GM19351 (cell line): ENCODE measurements around the gene ARHGAP45.
A peak's percentile ranks its signal among the peaks of the same experiment; 100 is the strongest.

Source experiments
- ATAC-seq: cut with Tn5 transposase; IDR thresholded peaks from one replicate; pipeline ENCODE4 v1.9.1; 2021; ENCODE audit warnings: mild to moderate bottlenecking, moderate library complexity; ENCODE audit not compliant: unreplicated experiment

The ARHGAP45 gene

GRCh38 chr19:1039646-1040475, 27.1 kb upstream of the ARHGAP45 start, which contains the start of gene ABCA7:
Gene ABCA7 (plus strand): TSS chr19:1040107. CDS start chr19:1041362, 1,255 bp downstream.
- peak; percentile 74 for ATAC-seq

GRCh38 chr19:1040476-1041271, 26.3 kb upstream of the ARHGAP45 start:
- peak; percentile 56 for ATAC-seq

- ATAC-seq: no peak
Measured at GRCh38 chr19:1041272-1041834, 25.6 kb upstream of the ARHGAP45 start.

GRCh38 chr19:1041835-1042685, 24.9 kb upstream of the ARHGAP45 start:
- ATAC-seq: no peak

- ATAC-seq: no peak
Measured at GRCh38 chr19:1042689-1043511, 24.1 kb upstream of the ARHGAP45 start.

- ATAC-seq: no peak
Measured at GRCh38 chr19:1045247-1045603, 21.7 kb upstream of the ARHGAP45 start.

- no peak for ATAC-seq
Measured at GRCh38 chr19:1046117-1046626, 20.8 kb upstream of the ARHGAP45 start.

- ATAC-seq: no peak
Measured at GRCh38 chr19:1046836-1047695, 19.9 kb upstream of the ARHGAP45 start.

- no peak for ATAC-seq
Measured at GRCh38 chr19:1047696-1048147, 19.2 kb upstream of the ARHGAP45 start.

GRCh38 chr19:1049106-1049505, 17.9 kb upstream of the ARHGAP45 start:
- ATAC-seq: no peak

GRCh38 chr19:1049800-1050199, 17.2 kb upstream of the ARHGAP45 start:
- no peak for ATAC-seq

GRCh38 chr19:1050989-1051788, 15.8 kb upstream of the ARHGAP45 start:
- no peak for ATAC-seq

- no peak for ATAC-seq
Measured at GRCh38 chr19:1051791-1052190, 15.2 kb upstream of the ARHGAP45 start.

- no peak for ATAC-seq
Measured at GRCh38 chr19:1052349-1052975, 14.5 kb upstream of the ARHGAP45 start.

- ATAC-seq: no peak
Measured at GRCh38 chr19:1053176-1054101, 13.5 kb upstream of the ARHGAP45 start.
